DOHH2 (cell line): ENCODE data around the gene LAMTOR1.

Experiments used
- EZH2phosphoT487 ChIP-seq: fragments of 200-600 bp; sonication (generic); IDR thresholded peaks from 2 replicates; pipeline ENCODE4 v1.6.1; 2017; ENCODE audit warnings: borderline replicate concordance, mild to moderate bottlenecking, antibody characterized with exemption, low read length, moderate library complexity, mixed read lengths
- TF ChIP-seq, protein P1 (sequence below): fragments of 200-600 bp; sonication (generic); IDR thresholded peaks from one replicate; pipeline ENCODE4 v1.5.1; 2014; ENCODE audit warnings: antibody characterized with exemption, mild to moderate bottlenecking, low read depth, low read length; ENCODE audit not compliant: poor library complexity, severe bottlenecking

DNA sequence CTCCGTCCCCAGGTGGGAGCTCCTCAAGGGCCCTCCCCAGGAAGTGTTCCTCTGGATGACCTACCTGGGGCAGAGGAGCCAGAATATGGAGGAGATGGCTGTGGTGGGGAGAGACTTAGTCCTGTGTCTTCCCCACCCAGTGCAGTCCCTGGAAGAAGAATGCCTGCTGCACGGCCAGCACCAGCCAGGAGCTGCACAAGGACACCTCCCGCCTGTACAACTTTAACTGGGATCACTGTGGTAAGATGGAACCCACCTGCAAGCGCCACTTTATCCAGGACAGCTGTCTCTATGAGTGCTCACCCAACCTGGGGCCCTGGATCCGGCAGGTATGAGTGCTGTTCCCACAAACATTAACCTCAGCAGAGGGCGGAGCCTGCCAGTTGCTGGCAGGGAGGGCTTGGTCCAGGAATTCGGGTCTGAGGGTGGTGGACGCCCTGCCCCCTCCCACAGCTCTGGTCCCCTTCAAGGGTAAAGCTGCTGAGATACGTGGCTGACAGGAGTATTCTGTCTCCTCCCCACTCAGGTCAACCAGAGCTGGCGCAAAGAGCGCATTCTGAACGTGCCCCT, 35.8 kb upstream of the LAMTOR1 start:
- TF ChIP-seq, protein P1, sequence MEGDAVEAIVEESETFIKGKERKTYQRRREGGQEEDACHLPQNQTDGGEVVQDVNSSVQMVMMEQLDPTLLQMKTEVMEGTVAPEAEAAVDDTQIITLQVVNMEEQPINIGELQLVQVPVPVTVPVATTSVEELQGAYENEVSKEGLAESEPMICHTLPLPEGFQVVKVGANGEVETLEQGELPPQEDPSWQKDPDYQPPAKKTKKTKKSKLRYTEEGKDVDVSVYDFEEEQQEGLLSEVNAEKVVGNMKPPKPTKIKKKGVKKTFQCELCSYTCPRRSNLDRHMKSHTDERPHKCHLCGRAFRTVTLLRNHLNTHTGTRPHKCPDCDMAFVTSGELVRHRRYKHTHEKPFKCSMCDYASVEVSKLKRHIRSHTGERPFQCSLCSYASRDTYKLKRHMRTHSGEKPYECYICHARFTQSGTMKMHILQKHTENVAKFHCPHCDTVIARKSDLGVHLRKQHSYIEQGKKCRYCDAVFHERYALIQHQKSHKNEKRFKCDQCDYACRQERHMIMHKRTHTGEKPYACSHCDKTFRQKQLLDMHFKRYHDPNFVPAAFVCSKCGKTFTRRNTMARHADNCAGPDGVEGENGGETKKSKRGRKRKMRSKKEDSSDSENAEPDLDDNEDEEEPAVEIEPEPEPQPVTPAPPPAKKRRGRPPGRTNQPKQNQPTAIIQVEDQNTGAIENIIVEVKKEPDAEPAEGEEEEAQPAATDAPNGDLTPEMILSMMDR: no peak
- no peak for TF ChIP-seq EZH2phosphoT487
